ENCODE measurements around the gene JKAMP.

Gene JKAMP

GRCh38 chr14:59540852-59541251, 56.5 kb downstream of the JKAMP start:
- Mint-ChIP-seq H3K27ac (no peak overlapping the region), H3K4me3 (no peak overlapping the region), H3K9me3 (no peaks in the 10 kb centered on the region), H3K27me3 (peaks cover 8% of the 10 kb centered on the region), H3K4me1 (no peaks in the 10 kb centered on the region), H3K36me3 (ENCODE audit: low read depth) (no peaks in the 10 kb centered on the region)
- DNase-seq (no peak), ATAC-seq (no peak)

GRCh38 chr14:59541731-59542130, 57.4 kb downstream of the JKAMP start:
- ATAC-seq (no peak), DNase-seq (no peak)
- H3K4me3 Mint-ChIP-seq, result no peak overlapping the region
- no peaks in the 10 kb centered on the region for H3K9me3 Mint-ChIP-seq
- H3K27me3 Mint-ChIP-seq, result peaks cover 8% of the 10 kb centered on the region
- H3K27ac Mint-ChIP-seq, result no peak overlapping the region
- no peaks in the 10 kb centered on the region for H3K36me3 Mint-ChIP-seq (ENCODE audit: low read depth)
- no peaks in the 10 kb centered on the region for H3K4me1 Mint-ChIP-seq

DNA sequence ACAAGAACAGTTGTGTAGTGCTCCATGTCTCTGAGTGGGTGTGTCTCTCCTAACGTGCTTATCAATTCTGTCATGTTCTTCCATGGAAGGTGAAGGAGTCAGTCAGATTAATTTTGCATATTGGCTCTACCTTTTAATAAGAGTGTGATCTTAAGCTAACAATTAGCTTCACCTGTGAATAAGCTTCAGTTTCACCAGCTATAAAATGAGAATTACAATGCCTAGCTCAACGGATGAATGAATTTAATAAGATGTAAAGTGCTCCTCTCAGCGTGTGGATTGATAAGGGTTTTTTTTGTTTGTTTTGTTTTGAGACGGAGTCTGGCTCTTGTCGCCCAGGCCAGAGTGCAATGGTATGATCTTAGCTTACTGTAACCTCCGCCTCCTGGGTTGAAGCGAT, 59.6 kb downstream of the JKAMP start:
- Mint-ChIP-seq H3K36me3 (ENCODE audit: low read depth) (no peaks in the 10 kb centered on the region), H3K27me3 (peaks cover 18% of the 10 kb centered on the region), H3K27ac (no peak overlapping the region), H3K4me3 (no peak overlapping the region), H3K4me1 (no peaks in the 10 kb centered on the region), H3K9me3 (no peaks in the 10 kb centered on the region)
- DNase-seq (no peak), ATAC-seq (no peak)

DNA sequence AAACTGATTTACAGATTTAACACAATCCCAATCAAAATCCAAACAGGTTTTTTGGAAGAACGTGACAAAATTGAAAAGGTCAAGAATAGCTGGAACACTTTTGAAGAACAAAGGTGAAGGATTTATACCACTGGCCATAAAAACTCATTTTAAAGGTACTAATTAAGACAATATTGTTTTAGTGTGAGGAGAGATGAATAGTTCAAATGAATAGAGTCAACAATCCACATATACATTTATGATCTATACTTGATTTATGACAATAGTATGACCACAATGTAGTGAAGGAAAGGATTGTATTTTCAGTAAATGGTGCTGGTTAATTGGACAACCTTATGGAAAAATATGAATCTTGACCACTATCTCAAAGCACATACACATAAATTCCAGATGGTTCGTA, 63.0 kb downstream of the JKAMP start:
- ATAC-seq (no peak), DNase-seq (no peak)
- Mint-ChIP-seq H3K27ac (no peak overlapping the region), H3K36me3 (ENCODE audit: low read depth) (no peaks in the 10 kb centered on the region), H3K4me1 (no peaks in the 10 kb centered on the region), H3K9me3 (no peaks in the 10 kb centered on the region), H3K27me3 (peaks cover 18% of the 10 kb centered on the region), H3K4me3 (no peak overlapping the region)
